Neuronal stem cell (in vitro differentiated cells): ENCODE results near the gene NRXN3.

ENCODE experiments used
- DNase-seq: peaks from one replicate; pipeline ENCODE4 v3.0.0-alpha.2; 2013; ENCODE audit warnings: low spot score
- H2AFZ ChIP-seq: one replicate; pipeline ENCODE4 v1.6.1; 2013; ENCODE audit warnings: mild to moderate bottlenecking, low read length, inconsistent platforms
- H2AK5ac ChIP-seq: 2 replicates; pipeline ENCODE4 v1.6.1; 2013; ENCODE audit warnings: low read depth, mild to moderate bottlenecking, inconsistent platforms, low read length, moderate library complexity, mixed read lengths
- H2BK120ac ChIP-seq: 2 replicates; pipeline ENCODE4 v1.6.1; 2013; ENCODE audit warnings: low read depth, mild to moderate bottlenecking, inconsistent platforms, low read length, moderate library complexity, mixed read lengths
- H2BK12ac ChIP-seq: one replicate; pipeline ENCODE4 v1.6.1; 2013; ENCODE audit warnings: low read length, inconsistent platforms
- H2BK15ac ChIP-seq: 2 replicates; pipeline ENCODE4 v1.6.1; 2013; ENCODE audit warnings: mild to moderate bottlenecking, low read length, inconsistent platforms, mixed read lengths
- H2BK5ac ChIP-seq: one replicate; pipeline ENCODE4 v1.6.1; 2013; ENCODE audit warnings: inconsistent platforms, mild to moderate bottlenecking, low read length, moderate library complexity
- H3K14ac ChIP-seq: one replicate; pipeline ENCODE4 v1.6.1; 2013; ENCODE audit warnings: low read length, inconsistent platforms
- H3K18ac ChIP-seq: 2 replicates; pipeline ENCODE4 v1.6.1; 2013; ENCODE audit warnings: low read length, inconsistent platforms
- H3K23ac ChIP-seq: 2 replicates; pipeline ENCODE4 v1.6.1; 2013; ENCODE audit warnings: low read depth, mild to moderate bottlenecking, mixed read lengths, low read length, inconsistent platforms; ENCODE audit not compliant: poor library complexity
- H3K27ac ChIP-seq: replicated peaks from 3 replicates; pipeline ENCODE4 v1.5.1; 2013; ENCODE audit warnings: low read length, inconsistent platforms
- H3K27me3 ChIP-seq, 3 experiments: 2 replicates each; pipeline ENCODE4 v1.6.1; 2013; ENCODE audit warnings: low read length in 3 of 3, mild to moderate bottlenecking in 2 of 3, inconsistent platforms in 1 of 3, low read depth in 1 of 3, mixed read lengths in 1 of 3, moderate library complexity in 1 of 3; ENCODE audit not compliant: control insufficient read depth in 3 of 3, insufficient read depth in 3 of 3
- H3K36me3 ChIP-seq, 2 donors: replicated peaks in 1 of 2; 2 replicates each; pipeline ENCODE4 v1.6.1; 2013; ENCODE audit warnings: low read length in 2 of 2; ENCODE audit not compliant: control insufficient read depth in 2 of 2, insufficient read depth in 2 of 2
- H3K4ac ChIP-seq: 2 replicates; pipeline ENCODE4 v1.6.1; 2013; ENCODE audit warnings: inconsistent platforms, mild to moderate bottlenecking, low read length, moderate library complexity
- H3K4me1 ChIP-seq, 2 donors: 1 replicate in 1 of 2; 2 replicates in 1 of 2; pipeline ENCODE4 v1.6.1; 2013; ENCODE audit warnings: low read length in 2 of 2, low read depth in 1 of 2; ENCODE audit not compliant: control insufficient read depth in 2 of 2, insufficient read depth in 1 of 2
- H3K4me2 ChIP-seq: one replicate; pipeline ENCODE4 v1.6.1; 2013; ENCODE audit warnings: mild to moderate bottlenecking, low read length, inconsistent platforms; ENCODE audit not compliant: insufficient read depth, poor library complexity, severe bottlenecking
- H3K4me3 ChIP-seq, 2 donors: 2 replicates each; pipeline ENCODE4 v1.5.1; 2013; ENCODE audit warnings: low read length in 2 of 2, mild to moderate bottlenecking in 2 of 2, inconsistent platforms in 1 of 2, moderate library complexity in 1 of 2
- H3K79me1 ChIP-seq: one replicate; pipeline ENCODE4 v1.6.1; 2013; ENCODE audit warnings: low read depth, mild to moderate bottlenecking, inconsistent platforms, low read length, moderate library complexity
- H3K9ac ChIP-seq: one replicate; pipeline ENCODE4 v1.6.1; 2013; ENCODE audit warnings: mild to moderate bottlenecking, low read depth, low read length, inconsistent platforms; ENCODE audit not compliant: poor library complexity
- H3K9me3 ChIP-seq, 2 donors: replicated peaks in 1 of 2; 2 replicates each; pipeline versions ENCODE3 to v1.6.1; 2013; ENCODE audit warnings: low read length in 2 of 2, mild to moderate bottlenecking in 2 of 2, inconsistent platforms in 1 of 2, low read depth in 1 of 2, mixed read lengths in 1 of 2, moderate library complexity in 1 of 2; ENCODE audit not compliant: control insufficient read depth in 2 of 2, insufficient read depth in 1 of 2
- H4K8ac ChIP-seq: one replicate; pipeline ENCODE4 v1.6.1; 2013; ENCODE audit warnings: low read depth, mild to moderate bottlenecking, inconsistent platforms, low read length, moderate library complexity
- H4K91ac ChIP-seq: one replicate; pipeline ENCODE4 v1.6.1; 2013; ENCODE audit warnings: low read length, low read depth, mild to moderate bottlenecking, inconsistent platforms; ENCODE audit not compliant: poor library complexity
- WGBS, 2 donors: extraction: QIAGEN DNeasy Blood & Tissue Kit; methylation state at CpG; one replicate each; pipeline ENCODE4 v1.1.7; 2013; ENCODE audit warnings: missing lambda C conversion rate in 2 of 2, mixed read lengths in 1 of 2; ENCODE audit not compliant: insufficient read length in 2 of 2, insufficient replicate concordance in 1 of 2; ENCODE audit errors: extremely low coverage in 2 of 2; 5-methylcytosine and 5-hydroxymethylcytosine counted together

Gene NRXN3

GRCh38 chr14:79740066-79740601 lies 1570.0 kb downstream of the NRXN3 start:
- Histone ChIP-seq H3K27ac (peak overlapping the region; percentile 42), H3K18ac (no peak overlapping the region)

GRCh38 chr14:79742142-79742541 lies 1572.0 kb downstream of the NRXN3 start:
- Histone ChIP-seq H3K79me1 (no peaks in the 10 kb centered on the region), H3K4me1 (peaks cover 7% of the 10 kb centered on the region in 2 donors), H2AK5ac (no peak overlapping the region), H3K36me3 (no peaks in the 10 kb centered on the region), H3K18ac (no peak overlapping the region), H3K27ac (no peak overlapping the region), H3K23ac (no peak overlapping the region), H2AFZ (no peak overlapping the region), H2BK12ac (no peak overlapping the region), H3K4me2 (no peak overlapping the region), H2BK120ac (no peak overlapping the region), H3K4me3 (no peak overlapping the region), H3K9me3 (peaks cover 0 to under 1% of the 10 kb centered on the region in 2 donors), H3K9ac (no peak overlapping the region), H4K8ac (no peak overlapping the region), H2BK15ac (no peak overlapping the region), H3K4ac (no peak overlapping the region), H2BK5ac (no peak overlapping the region), H3K14ac (no peak overlapping the region), H4K91ac (no peak overlapping the region), H3K27me3 (no peaks in the 10 kb centered on the region)
- WGBS, 2 donors = no CpG with 5 or more reads among the region's 1 CpG
- DNase-seq = no peak

More at GRCh38 chr14:79740066-79740601, 1570.0 kb downstream of the NRXN3 start:
- no peak overlapping the region for H4K8ac ChIP-seq
- no peak overlapping the region for H3K23ac ChIP-seq
- H2AFZ ChIP-seq = peak overlapping the region; percentile 65
- H3K36me3 ChIP-seq = no peaks in the 10 kb centered on the region
- peaks cover 0 to 14% of the 10 kb centered on the region in 2 donors for H3K9me3 ChIP-seq
- no peak overlapping the region for H2BK120ac ChIP-seq
- no peak overlapping the region for H3K4ac ChIP-seq
- WGBS, 2 donors = no CpG with 5 or more reads among the region's 2 CpGs
- H3K9ac ChIP-seq = no peak overlapping the region
- peak overlapping the region; percentile 22 for H3K4me2 ChIP-seq
- H3K27me3 ChIP-seq = no peaks in the 10 kb centered on the region
- no peak overlapping the region for H2BK5ac ChIP-seq
- peaks cover 7% of the 10 kb centered on the region in 2 donors for H3K4me1 ChIP-seq
- no peak overlapping the region for H2BK12ac ChIP-seq
- no peak overlapping the region for H3K4me3 ChIP-seq
- no peaks in the 10 kb centered on the region for H3K79me1 ChIP-seq
- H3K14ac ChIP-seq = no peak overlapping the region
- H2BK15ac ChIP-seq = no peak overlapping the region
- no peak overlapping the region for H2AK5ac ChIP-seq
- DNase-seq = peak; percentile 40
- H4K91ac ChIP-seq = no peak overlapping the region

- Histone ChIP-seq H3K4ac (no peak overlapping the region), H4K91ac (no peak overlapping the region), H3K9me3 (no peaks in the 10 kb centered on the region), H3K9ac (no peak overlapping the region), H2AFZ (no peak overlapping the region), H2BK15ac (no peak overlapping the region), H2BK12ac (no peak overlapping the region), H2AK5ac (no peak overlapping the region), H2BK5ac (no peak overlapping the region), H3K4me3 (no peak overlapping the region), H4K8ac (no peak overlapping the region), H3K36me3 (no peaks in the 10 kb centered on the region), H3K27me3 (no peaks in the 10 kb centered on the region), H3K27ac (no peak overlapping the region), H3K4me1 (peaks cover 2% of the 10 kb centered on the region in 2 donors), H3K79me1 (no peaks in the 10 kb centered on the region), H3K23ac (no peak overlapping the region), H3K14ac (no peak overlapping the region), H3K4me2 (no peak overlapping the region), H2BK120ac (no peak overlapping the region), H3K18ac (no peak overlapping the region)
- no CpG with 5 or more reads among the region's 2 CpGs for WGBS, 2 donors
- DNase-seq = no peak
Measured at GRCh38 chr14:79745046-79745445, 1574.9 kb downstream of the NRXN3 start.

GRCh38 chr14:79749065-79749464 lies 1578.9 kb downstream of the NRXN3 start:
- H2BK15ac ChIP-seq = no peak overlapping the region
- H3K79me1 ChIP-seq = no peaks in the 10 kb centered on the region
- no peak overlapping the region for H3K18ac ChIP-seq
- H4K91ac ChIP-seq = no peak overlapping the region
- no peak overlapping the region for H2BK5ac ChIP-seq
- no peaks in the 10 kb centered on the region for H3K27me3 ChIP-seq
- H3K9me3 ChIP-seq = no peaks in the 10 kb centered on the region
- no peak overlapping the region for H2BK12ac ChIP-seq
- H2AK5ac ChIP-seq = no peak overlapping the region
- no peak overlapping the region for H2AFZ ChIP-seq
- H3K23ac ChIP-seq = no peak overlapping the region
- DNase-seq = no peak
- no peak overlapping the region for H3K27ac ChIP-seq
- no peaks in the 10 kb centered on the region for H3K4me1 ChIP-seq
- H3K36me3 ChIP-seq = no peaks in the 10 kb centered on the region
- H2BK120ac ChIP-seq = no peak overlapping the region
- no peak overlapping the region for H3K4me2 ChIP-seq
- no peak overlapping the region for H4K8ac ChIP-seq
- no peak overlapping the region for H3K4me3 ChIP-seq
- no peak overlapping the region for H3K4ac ChIP-seq
- no peak overlapping the region for H3K14ac ChIP-seq
- H3K9ac ChIP-seq = no peak overlapping the region
- WGBS, 2 donors = no CpG with 5 or more reads among the region's 2 CpGs
